ENCODE data around the gene MYRF.

- TF ChIP-seq CTCF (conservative IDR thresholded peaks at IDR 0.05; ENCODE audit: low read length) (no peak), EZH2phosphoT487 (IDR thresholded peaks at IDR 0.05; ENCODE audit: borderline replicate concordance, low read depth, low read length) (no peak)
Observed at GRCh38 chr11:61734767-61735166, 17.7 kb upstream of the MYRF start.

Measured in OCI-LY7 (cell line).